Lower lobe of right lung (tissue), 2 donors: Measurements from ENCODE around the gene STT3B. TPM values are rescaled to one million over a fixed set of nuclear protein-coding genes. Genes with fewer than 3 reads are reported as not detected.

Experiments used
- ATAC-seq, 2 donors: fragments of 200-7000 bp; cut with Tn5 transposase; one replicate each; pipeline ENCODE4 v1.9.1; 2020 to 2022; ENCODE audit warnings: mild to moderate bottlenecking in 2 of 2, moderate library complexity in 2 of 2
- DNase-seq: peaks from one replicate; pipeline ENCODE4 v3.0.0-alpha.2; 2020
- H3K27ac ChIP-seq: fragments of 200-600 bp; one replicate; pipeline ENCODE4 v1.8.0; 2022
- H3K27me3 ChIP-seq: fragments of 200-600 bp; one replicate; pipeline ENCODE4 v1.8.0; 2022; ENCODE audit warnings: low read depth
- H3K36me3 ChIP-seq: fragments of 200-600 bp; one replicate; pipeline ENCODE4 v1.8.0; 2022; ENCODE audit warnings: mild to moderate bottlenecking
- H3K4me1 ChIP-seq: fragments of 200-600 bp; one replicate; pipeline ENCODE4 v1.8.0; 2022
- H3K4me3 ChIP-seq: fragments of 200-600 bp; one replicate; pipeline ENCODE4 v1.8.0; 2022; ENCODE audit warnings: mild to moderate bottlenecking
- H3K9me3 ChIP-seq: fragments of 200-600 bp; one replicate; pipeline ENCODE4 v1.8.0; 2022
- CTCF ChIP-seq: fragments of 200-600 bp; IDR thresholded peaks from one replicate; pipeline ENCODE4 v1.8.0; 2022; ENCODE audit warnings: antibody characterized with exemption, mild to moderate bottlenecking
- intact Hi-C: fragments of 100-400 bp; cut with DNase I; formaldehyde crosslinking; loops from one replicate; pipeline ENCODE4 v1.11.0; 2022
- total RNA-seq: library from RNA; stranded (reverse); fragmentation: NEBNext Ultra II Directional; extraction: Animal tissue kit (Norgen Biotek cat#: 25700); gene quantifications from one replicate; pipeline ENCODE4 v1.2.1, GENCODE V29; 2021
- donor health status: DM: no; HTN: yes; CAD: no; lungs with severe emphysema.

Gene STT3B
- total RNA-seq, 1 donor from 2014 or later, result 106 TPM

GRCh38 chr3:31668242-31668641, 135.5 kb downstream of the STT3B start:
- Histone ChIP-seq H3K9me3 (no peaks in the 10 kb centered on the region), H3K27ac (no peak overlapping the region), H3K4me1 (peaks cover 17% of the 10 kb centered on the region), H3K4me3 (no peak overlapping the region), H3K27me3 (no peaks in the 10 kb centered on the region), H3K36me3 (no peaks in the 10 kb centered on the region)
- intact Hi-C loops, result no loop called here
- DNase-seq, result no peak
- ATAC-seq, result no peak
- TF ChIP-seq CTCF, result no peak

GRCh38 chr3:31670136-31670535, 137.4 kb downstream of the STT3B start:
- no peak for TF ChIP-seq CTCF
- Histone ChIP-seq H3K9me3 (no peaks in the 10 kb centered on the region), H3K27ac (no peak overlapping the region), H3K27me3 (no peaks in the 10 kb centered on the region), H3K36me3 (no peaks in the 10 kb centered on the region), H3K4me1 (peaks cover 17% of the 10 kb centered on the region), H3K4me3 (no peak overlapping the region)
- intact Hi-C loops, result no loop called here
- ATAC-seq (peak; percentile 35 to 63), DNase-seq (no peak)

- Histone ChIP-seq H3K27me3 (no peaks in the 10 kb centered on the region), H3K27ac (no peak overlapping the region), H3K4me3 (no peak overlapping the region), H3K9me3 (no peaks in the 10 kb centered on the region), H3K4me1 (peaks cover 17% of the 10 kb centered on the region), H3K36me3 (no peaks in the 10 kb centered on the region)
- TF ChIP-seq CTCF, result no peak
- ATAC-seq (no peak), DNase-seq (no peak)
- intact Hi-C loops, result no loop called here
These were observed 138.0 kb downstream of the STT3B start for GRCh38 chr3:31670722-31671121.

- TF ChIP-seq CTCF, result no peak
- intact Hi-C loops, result no loop called here
- Histone ChIP-seq H3K27ac (no peak overlapping the region), H3K4me1 (peaks cover 17% of the 10 kb centered on the region), H3K9me3 (no peaks in the 10 kb centered on the region), H3K4me3 (no peak overlapping the region), H3K27me3 (no peaks in the 10 kb centered on the region), H3K36me3 (no peaks in the 10 kb centered on the region)
- DNase-seq (no peak), ATAC-seq (peak; percentile 5 to 39)
These were observed 138.7 kb downstream of the STT3B start for GRCh38 chr3:31671451-31671850.

- intact Hi-C loops, result no loop called here
- TF ChIP-seq CTCF, result no peak
- H3K4me1 ChIP-seq, result peaks cover 17% of the 10 kb centered on the region
- no peaks in the 10 kb centered on the region for H3K27me3 ChIP-seq
- peak; percentile 59 for DNase-seq
- H3K27ac ChIP-seq, result no peak overlapping the region
- peak; percentile 73 to 83 for ATAC-seq
- no peaks in the 10 kb centered on the region for H3K36me3 ChIP-seq
- H3K9me3 ChIP-seq, result no peaks in the 10 kb centered on the region
- H3K4me3 ChIP-seq, result no peak overlapping the region
These were observed 139.3 kb downstream of the STT3B start for GRCh38 chr3:31671976-31672375.

GRCh38 chr3:31673950-31674349, 141.2 kb downstream of the STT3B start:
- intact Hi-C loops, result no loop called here
- TF ChIP-seq CTCF, result no peak
- Histone ChIP-seq H3K9me3 (no peaks in the 10 kb centered on the region), H3K36me3 (no peaks in the 10 kb centered on the region), H3K27ac (no peak overlapping the region), H3K4me3 (no peak overlapping the region), H3K4me1 (peaks cover 17% of the 10 kb centered on the region), H3K27me3 (no peaks in the 10 kb centered on the region)
- no peak for DNase-seq
- ATAC-seq, result no peak
